ENCODE measurements around the gene XIRP1.

DNA sequence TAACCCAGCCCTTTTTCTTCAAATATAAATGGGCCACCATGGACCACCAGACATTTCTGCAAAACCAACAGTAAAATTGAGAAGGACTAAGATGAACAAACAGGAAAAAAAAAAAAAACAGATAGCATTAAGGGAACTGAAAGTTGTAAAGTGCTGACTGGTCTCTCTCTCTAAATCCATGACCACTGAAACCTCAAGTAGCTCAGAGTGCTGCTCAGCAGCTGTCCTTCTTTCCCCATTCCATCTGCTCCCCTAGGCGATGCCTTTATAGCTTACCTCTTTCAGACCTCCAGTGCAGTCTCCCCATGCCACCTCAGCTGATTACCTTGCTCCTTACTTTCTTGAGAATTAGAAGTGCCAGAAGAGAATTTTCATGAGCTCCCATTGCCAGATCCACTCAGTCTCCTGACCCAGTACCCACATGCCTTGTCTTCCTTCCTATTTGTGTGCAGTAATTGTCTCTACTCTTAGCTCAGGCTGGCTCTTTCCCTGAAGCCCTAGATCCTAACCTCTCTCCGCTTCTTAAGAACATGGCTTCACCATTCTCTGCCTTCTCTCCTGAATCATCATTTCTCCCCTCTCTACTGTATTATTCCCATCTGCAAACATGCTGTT lies 23.9 kb upstream of the XIRP1 start:
- TF ChIP-seq TAF1 (IDR thresholded peaks at IDR 0.05; ENCODE audit: borderline replicate concordance, insufficient read depth, low read length): no peak
- TF ChIP-seq, protein P1, sequence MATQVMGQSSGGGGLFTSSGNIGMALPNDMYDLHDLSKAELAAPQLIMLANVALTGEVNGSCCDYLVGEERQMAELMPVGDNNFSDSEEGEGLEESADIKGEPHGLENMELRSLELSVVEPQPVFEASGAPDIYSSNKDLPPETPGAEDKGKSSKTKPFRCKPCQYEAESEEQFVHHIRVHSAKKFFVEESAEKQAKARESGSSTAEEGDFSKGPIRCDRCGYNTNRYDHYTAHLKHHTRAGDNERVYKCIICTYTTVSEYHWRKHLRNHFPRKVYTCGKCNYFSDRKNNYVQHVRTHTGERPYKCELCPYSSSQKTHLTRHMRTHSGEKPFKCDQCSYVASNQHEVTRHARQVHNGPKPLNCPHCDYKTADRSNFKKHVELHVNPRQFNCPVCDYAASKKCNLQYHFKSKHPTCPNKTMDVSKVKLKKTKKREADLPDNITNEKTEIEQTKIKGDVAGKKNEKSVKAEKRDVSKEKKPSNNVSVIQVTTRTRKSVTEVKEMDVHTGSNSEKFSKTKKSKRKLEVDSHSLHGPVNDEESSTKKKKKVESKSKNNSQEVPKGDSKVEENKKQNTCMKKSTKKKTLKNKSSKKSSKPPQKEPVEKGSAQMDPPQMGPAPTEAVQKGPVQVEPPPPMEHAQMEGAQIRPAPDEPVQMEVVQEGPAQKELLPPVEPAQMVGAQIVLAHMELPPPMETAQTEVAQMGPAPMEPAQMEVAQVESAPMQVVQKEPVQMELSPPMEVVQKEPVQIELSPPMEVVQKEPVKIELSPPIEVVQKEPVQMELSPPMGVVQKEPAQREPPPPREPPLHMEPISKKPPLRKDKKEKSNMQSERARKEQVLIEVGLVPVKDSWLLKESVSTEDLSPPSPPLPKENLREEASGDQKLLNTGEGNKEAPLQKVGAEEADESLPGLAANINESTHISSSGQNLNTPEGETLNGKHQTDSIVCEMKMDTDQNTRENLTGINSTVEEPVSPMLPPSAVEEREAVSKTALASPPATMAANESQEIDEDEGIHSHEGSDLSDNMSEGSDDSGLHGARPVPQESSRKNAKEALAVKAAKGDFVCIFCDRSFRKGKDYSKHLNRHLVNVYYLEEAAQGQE (IDR thresholded peaks at IDR 0.05; ENCODE audit: insufficient read depth in 1 of 2, low read depth in 2 of 2, low read length in 2 of 2): no peak

Data from PFSK-1 (cell line).